Ectodermal cell (in vitro differentiated cells): ENCODE measurements around the gene GLS2.
"Not testable (repeated sequence)": the region's sequence is repeated elsewhere in the genome, so short reads cannot be mapped to it uniquely, and the experiment has no call there.

Source experiments
- H3K27ac ChIP-seq: 2 replicates; pipeline ENCODE4 v1.7.0; 2013; ENCODE audit warnings: mild to moderate bottlenecking, low read depth, low read length; ENCODE audit not compliant: insufficient read depth, poor library complexity, severe bottlenecking
- H3K27me3 ChIP-seq: 2 replicates; pipeline ENCODE4 v1.7.0; 2013; ENCODE audit warnings: mild to moderate bottlenecking, low read length; ENCODE audit not compliant: insufficient read depth, control insufficient read depth, poor library complexity, severe bottlenecking
- H3K36me3 ChIP-seq: one replicate; pipeline ENCODE4 v1.7.0; 2013; ENCODE audit warnings: low read length; ENCODE audit not compliant: control insufficient read depth, insufficient read depth
- H3K4me1 ChIP-seq: one replicate; pipeline ENCODE4 v1.7.0; 2013; ENCODE audit warnings: low read length; ENCODE audit not compliant: control insufficient read depth, insufficient read depth
- H3K4me3 ChIP-seq: 2 replicates; pipeline ENCODE4 v1.7.0; 2013; ENCODE audit warnings: low read depth, low read length, control low read depth; ENCODE audit not compliant: insufficient read depth
- H3K9me3 ChIP-seq: 2 replicates; pipeline ENCODE4 v1.7.0; 2013; ENCODE audit warnings: mild to moderate bottlenecking, low read length, moderate library complexity; ENCODE audit not compliant: control insufficient read depth
- WGBS, 2 experiments: methylation state at CpG; one replicate each; pipeline ENCODE4 v1.1.7; 2013; ENCODE audit warnings: missing lambda C conversion rate in 2 of 2; 5-methylcytosine and 5-hydroxymethylcytosine counted together

Gene GLS2

GRCh38 chr12:56493409-56494105 is 5.6 kb upstream of the GLS2 start:
- 90% methylated on average over 31 of the region's 31 CpGs for WGBS, 2 experiments
- peaks cover 28% of the 10 kb centered on the region for H3K27me3 ChIP-seq
- not testable (repeated sequence) for H3K9me3 ChIP-seq, H3K4me1 ChIP-seq, H3K36me3 ChIP-seq, H3K4me3 ChIP-seq, H3K27ac ChIP-seq

DNA sequence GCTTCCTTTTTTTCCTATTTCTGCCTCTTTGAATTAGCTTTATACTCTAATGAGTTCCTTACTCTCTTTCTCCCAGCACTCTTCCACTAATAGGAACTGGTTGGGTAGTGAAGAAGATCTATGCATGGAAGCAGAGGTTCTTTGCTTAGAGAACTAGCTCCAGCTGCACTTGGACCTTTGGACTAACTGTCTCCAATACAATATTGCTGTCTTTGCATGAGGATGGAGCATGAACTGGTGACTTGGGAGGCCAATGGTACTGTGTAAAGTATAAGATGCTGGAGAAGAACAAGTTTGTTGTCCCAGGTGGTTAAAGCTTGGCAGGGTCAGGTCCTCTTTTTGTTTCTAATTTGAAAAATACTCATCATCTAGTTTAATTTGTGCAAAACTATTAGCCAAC is 2.4 kb upstream of the GLS2 start:
- Histone ChIP-seq H3K27ac (no peak overlapping the region), H3K4me1 (no peaks in the 10 kb centered on the region), H3K27me3 (peaks cover 60% of the 10 kb centered on the region), H3K4me3 (no peak overlapping the region), H3K9me3 (no peaks in the 10 kb centered on the region), H3K36me3 (no peaks in the 10 kb centered on the region)

DNA sequence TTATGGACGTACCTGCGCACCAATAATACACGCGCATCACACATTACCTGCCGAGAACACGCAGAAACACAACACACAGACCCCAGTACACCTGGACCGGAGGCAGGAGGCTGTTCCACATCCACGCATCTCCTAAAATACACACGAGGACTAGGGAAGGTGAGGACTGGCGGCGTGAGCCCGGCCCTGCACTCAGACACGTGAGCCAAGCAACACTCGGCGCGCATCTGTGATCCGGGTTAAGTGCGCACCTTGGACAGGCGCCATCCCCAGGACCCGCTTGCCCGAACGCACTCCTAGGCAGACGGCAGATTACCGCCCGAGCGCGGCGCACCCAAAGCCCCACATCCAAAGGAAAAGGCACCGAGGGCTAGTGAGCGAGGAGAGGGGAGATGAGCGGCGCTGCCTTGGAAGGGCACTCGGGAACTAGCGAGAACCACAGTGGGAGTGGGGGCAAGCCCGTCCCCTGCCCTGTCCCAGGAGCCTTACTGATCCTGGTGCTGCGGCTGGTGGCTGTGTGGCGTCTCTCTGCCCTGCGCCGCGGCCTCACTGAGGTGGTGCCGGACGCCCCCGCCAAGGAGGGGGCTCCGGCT is 417 bp downstream of the GLS2 start:
- Histone ChIP-seq H3K27ac (no peak overlapping the region), H3K9me3 (no peaks in the 10 kb centered on the region), H3K27me3 (peaks cover 60% of the 10 kb centered on the region), H3K4me3 (peak overlapping the region; percentile 46), H3K4me1 (no peaks in the 10 kb centered on the region), H3K36me3 (no peaks in the 10 kb centered on the region)
- WGBS, 2 experiments: 7 to 8% methylated on average over 44 of the region's 44 CpGs

DNA sequence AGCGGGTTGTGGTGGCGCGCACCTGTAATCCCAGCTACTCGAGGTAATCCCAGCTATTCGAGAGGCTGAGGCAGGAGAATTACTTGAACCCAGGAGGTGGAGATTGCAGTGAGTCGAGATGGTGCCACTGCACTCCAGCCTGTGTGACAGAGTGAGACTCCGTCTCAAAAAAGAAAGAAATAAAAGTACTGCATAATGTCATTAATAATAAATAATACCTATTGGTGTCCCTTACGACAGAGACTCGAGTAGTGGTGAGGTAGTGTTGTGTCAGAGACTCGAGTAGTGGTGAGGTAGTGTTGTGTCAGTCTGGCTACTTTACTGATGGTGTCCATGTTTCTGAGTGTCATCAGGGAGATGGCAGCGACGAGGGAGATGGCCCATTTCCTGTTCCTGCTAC is 1.3 kb downstream of the GLS2 start:
- Histone ChIP-seq H3K27me3 (peaks cover 60% of the 10 kb centered on the region), H3K36me3 (no peaks in the 10 kb centered on the region), H3K4me3 (no peak overlapping the region), H3K4me1 (no peaks in the 10 kb centered on the region), H3K9me3 (no peaks in the 10 kb centered on the region), H3K27ac (no peak overlapping the region)
- 81 to 83% methylated on average over 11 of the region's 12 CpGs for WGBS, 2 experiments

DNA sequence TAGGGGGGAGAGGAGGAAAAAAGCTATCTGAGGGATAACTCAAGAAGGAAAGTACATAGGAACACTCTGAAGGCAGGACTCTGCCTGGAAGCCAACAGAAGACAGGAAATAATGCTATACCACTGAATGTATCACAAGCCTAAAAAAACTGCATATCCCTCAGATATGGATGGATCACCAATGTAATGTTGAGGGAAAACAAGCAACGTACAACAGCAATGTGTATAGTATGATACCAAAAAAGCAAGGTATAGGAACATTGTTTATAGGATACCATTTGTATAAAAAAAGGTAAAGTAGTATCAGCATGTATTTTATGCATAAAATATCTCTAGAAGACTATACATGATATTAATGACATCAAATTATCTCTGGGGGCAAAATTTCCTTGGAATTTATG is 3.4 kb downstream of the GLS2 start:
- H3K4me1 ChIP-seq: no peaks in the 10 kb centered on the region
- H3K27me3 ChIP-seq: peaks cover 42% of the 10 kb centered on the region
- no peak overlapping the region for H3K27ac ChIP-seq
- no peaks in the 10 kb centered on the region for H3K36me3 ChIP-seq
- WGBS, 2 experiments: 100% methylated on average over 1 of the region's 1 CpG
- H3K4me3 ChIP-seq: no peak overlapping the region
- H3K9me3 ChIP-seq: no peaks in the 10 kb centered on the region

GRCh38 chr12:56479625-56480024 is 8.3 kb downstream of the GLS2 start:
- H3K27me3 ChIP-seq: no peaks in the 10 kb centered on the region
- H3K36me3 ChIP-seq: no peaks in the 10 kb centered on the region
- H3K4me1 ChIP-seq: no peaks in the 10 kb centered on the region
- no peaks in the 10 kb centered on the region for H3K9me3 ChIP-seq
- 96% methylated on average over 7 of the region's 7 CpGs for WGBS, 2 experiments
- H3K4me3 ChIP-seq: no peak overlapping the region
- H3K27ac ChIP-seq: no peak overlapping the region

- no peak overlapping the region for H3K27ac ChIP-seq
- no peaks in the 10 kb centered on the region for H3K36me3 ChIP-seq
Observed at GRCh38 chr12:56477521-56478225, 10.3 kb downstream of the GLS2 start.

DNA sequence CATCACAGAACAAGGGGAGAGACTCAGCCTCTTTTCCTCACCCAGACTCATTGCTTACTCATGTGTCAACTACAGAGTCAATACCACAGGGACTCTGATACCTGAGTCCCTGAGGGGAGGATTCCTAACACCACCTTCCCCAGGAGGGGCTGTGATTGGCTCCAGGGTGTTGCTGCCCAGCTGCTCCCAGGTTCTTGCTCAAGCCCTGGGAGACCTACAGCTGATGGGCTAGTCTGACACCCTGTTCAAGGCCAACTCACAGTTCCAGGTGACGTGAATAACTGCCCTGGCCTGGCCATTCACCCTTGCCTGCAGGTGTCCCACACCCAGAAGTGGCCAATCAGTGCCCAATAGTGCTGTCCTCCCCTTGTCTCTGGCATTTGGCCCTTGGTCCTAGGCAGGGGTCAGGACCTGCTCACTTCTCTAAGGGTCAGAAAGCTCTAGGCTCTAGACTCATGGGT is 11.0 kb downstream of the GLS2 start:
- no peaks in the 10 kb centered on the region for H3K27me3 ChIP-seq
- no peaks in the 10 kb centered on the region for H3K36me3 ChIP-seq
- whole genome bisulfite sequencing, 2 experiments: 77 to 88% methylated on average over 1 of the region's 1 CpG
- no peak overlapping the region for H3K4me3 ChIP-seq
- no peaks in the 10 kb centered on the region for H3K9me3 ChIP-seq
- H3K27ac ChIP-seq: no peak overlapping the region
- H3K4me1 ChIP-seq: no peaks in the 10 kb centered on the region

More at GRCh38 chr12:56477521-56478225, 10.3 kb downstream of the GLS2 start:
- Histone ChIP-seq H3K9me3 (no peaks in the 10 kb centered on the region), H3K4me3 (no peak overlapping the region), H3K4me1 (no peaks in the 10 kb centered on the region), H3K27me3 (no peaks in the 10 kb centered on the region)
- 93 to 94% methylated on average over 6 of the region's 6 CpGs for WGBS, 2 experiments

DNA sequence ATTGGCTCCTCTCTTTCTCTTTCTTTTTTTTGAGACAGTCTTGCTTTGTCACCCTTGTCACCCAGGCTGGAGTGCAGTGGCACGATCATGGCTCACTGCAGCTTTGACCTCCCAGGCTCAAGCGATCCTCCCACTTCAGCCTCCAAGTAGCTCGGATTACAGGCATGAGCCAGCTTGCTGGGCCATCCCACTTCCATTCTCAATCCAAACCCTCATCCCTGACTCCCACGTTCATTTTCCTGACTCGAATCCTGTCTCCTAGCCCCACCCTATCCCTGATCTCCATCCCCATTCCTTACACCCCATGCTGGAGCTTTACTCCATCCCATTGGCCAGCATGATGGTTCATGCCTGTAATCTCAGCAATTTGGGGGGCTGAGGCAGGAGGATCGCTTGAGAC is 11.8 kb downstream of the GLS2 start:
- Histone ChIP-seq H3K27me3 (no peaks in the 10 kb centered on the region), H3K9me3 (no peaks in the 10 kb centered on the region), H3K27ac (no peak overlapping the region), H3K4me1 (no peaks in the 10 kb centered on the region), H3K4me3 (no peak overlapping the region), H3K36me3 (no peaks in the 10 kb centered on the region)
- 89 to 90% methylated on average over 6 of the region's 6 CpGs for WGBS, 2 experiments

DNA sequence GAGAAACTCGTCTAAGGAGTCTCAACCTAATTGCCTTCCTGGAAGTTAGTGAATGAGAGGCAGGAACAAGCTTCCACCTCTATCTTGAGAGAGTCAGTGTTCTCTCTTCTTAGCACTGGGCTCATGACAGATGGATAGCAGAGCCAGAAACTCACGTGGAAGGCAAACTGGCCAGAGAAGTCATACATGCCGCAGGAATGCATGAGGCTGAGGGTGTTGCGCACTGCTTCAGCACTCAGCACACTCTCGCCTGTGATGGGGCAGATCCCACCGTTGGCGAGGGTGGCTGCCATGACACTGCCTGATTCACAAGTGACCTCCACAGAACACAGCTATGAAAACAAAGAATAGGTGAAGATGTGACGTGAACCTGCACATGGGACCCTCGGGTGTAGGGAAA is 13.6 kb downstream of the GLS2 start:
- Histone ChIP-seq H3K36me3 (peaks cover 7% of the 10 kb centered on the region), H3K27ac (no peak overlapping the region), H3K4me1 (no peaks in the 10 kb centered on the region), H3K9me3 (no peaks in the 10 kb centered on the region), H3K27me3 (no peaks in the 10 kb centered on the region), H3K4me3 (no peak overlapping the region)
- 93 to 95% methylated on average over 9 of the region's 9 CpGs for WGBS, 2 experiments
